Caco-2 (cell line): ENCODE results near the gene PDE11A. TPM values are rescaled to one million over a fixed set of nuclear protein-coding genes. Genes with fewer than 3 reads are reported as not detected.

Source experiments
- BruUV-seq: library from RNA; stranded (reverse); fragments of 400-500 nt; replicated peaks from 2 replicates; lab custom pipeline; 2021; lab: Mats Ljungman, UMichigan
- CTCF ChIA-PET: fragments of 300-600 bp; sonication (Branson Sonifier 250); formaldehyde crosslinking; loops from one replicate; lab custom pipeline; 2022; ENCODE audit warnings: antibody characterized with exemption; lab: Charles Lee
- POLR2A ChIA-PET: fragments of 300-600 bp; sonication (Branson Sonifier 250); formaldehyde crosslinking; loops from one replicate; lab custom pipeline; 2022; ENCODE audit warnings: antibody characterized with exemption; lab: Charles Lee
- DNase-seq, 2 experiments: peaks; one replicate each; pipeline versions ENCODE4 v3.0.0 to v3.0.0-alpha.2; 2020 to 2022
- H3K27me3 ChIP-seq: replicated peaks from 2 replicates; pipeline ENCODE4 v1.6.0; 2011; ENCODE audit warnings: low read length; ENCODE audit not compliant: control insufficient read depth, insufficient read depth
- H3K36me3 ChIP-seq: 2 replicates; pipeline ENCODE4 v1.5.1; 2011; ENCODE audit warnings: low read length; ENCODE audit not compliant: control insufficient read depth, insufficient read depth
- H3K4me1 ChIP-seq: fragments of 250-450 bp; sonication (Bioruptor Pico); 2 replicates; pipeline ENCODE4 v1.5.1; 2020; ENCODE audit warnings: mild to moderate bottlenecking
- H3K4me3 ChIP-seq: 2 replicates; pipeline ENCODE4 v1.5.1; 2011; ENCODE audit warnings: low read depth, mild to moderate bottlenecking, control low read depth, low read length
- H3K9me3 ChIP-seq: fragments of 250-450 bp; sonication (Bioruptor Pico); 2 replicates; pipeline ENCODE4 v1.5.1; 2020; ENCODE audit warnings: mild to moderate bottlenecking, moderate library complexity
- H3K27ac Mint-ChIP-seq: one replicate; pipeline ENCODE4 v1.8.0; 2022; ENCODE audit warnings: mixed read lengths; ENCODE audit not compliant: unreplicated experiment
- H3K27me3 Mint-ChIP-seq: one replicate; pipeline ENCODE4 v1.8.0; 2022; ENCODE audit warnings: mixed read lengths; ENCODE audit not compliant: insufficient read depth, unreplicated experiment
- H3K36me3 Mint-ChIP-seq: one replicate; pipeline ENCODE4 v1.8.0; 2022; ENCODE audit warnings: mild to moderate bottlenecking, mixed read lengths; ENCODE audit not compliant: insufficient read depth, unreplicated experiment
- H3K4me1 Mint-ChIP-seq: one replicate; pipeline ENCODE4 v1.8.0; 2022; ENCODE audit warnings: low read depth, mixed read lengths; ENCODE audit not compliant: unreplicated experiment
- H3K4me3 Mint-ChIP-seq: one replicate; pipeline ENCODE4 v1.8.0; 2022; ENCODE audit warnings: mild to moderate bottlenecking, moderate library complexity, mixed read lengths; ENCODE audit not compliant: unreplicated experiment
- H3K9me3 Mint-ChIP-seq: one replicate; pipeline ENCODE4 v1.8.0; 2022; ENCODE audit warnings: mixed read lengths; ENCODE audit not compliant: unreplicated experiment
- intact Hi-C: fragments of 100-400 bp; cut with micrococcal nuclease; formaldehyde crosslinking; loops from one replicate; pipeline ENCODE4 v1.10.0; 2022; ENCODE audit not compliant: unreplicated experiment
- total RNA-seq: library from RNA; stranded (reverse); gene quantifications from 2 replicates; pipeline ENCODE4 v1.2.3, GENCODE V29; 2022
- TF ChIP-seq, protein P1 (sequence below), 2 experiments: fragments of 200-600 bp in 1 of 2; IDR thresholded peaks; 1 replicate in 1 of 2; 2 replicates in 1 of 2; pipeline versions ENCODE4 v1.5.1 to v1.8.0; 2011 to 2022; ENCODE audit warnings: antibody characterized with exemption in 1 of 2, control low read depth in 1 of 2, inconsistent platforms in 1 of 2, low read depth in 1 of 2, low read length in 1 of 2, mild to moderate bottlenecking in 1 of 2, moderate library complexity in 1 of 2; ENCODE audit not compliant: insufficient read depth in 1 of 2, severe bottlenecking in 1 of 2, unreplicated experiment in 1 of 2

PDE11A gene
- total RNA-seq, 1 experiment from 2014 or later, result 0.25 TPM

DNA sequence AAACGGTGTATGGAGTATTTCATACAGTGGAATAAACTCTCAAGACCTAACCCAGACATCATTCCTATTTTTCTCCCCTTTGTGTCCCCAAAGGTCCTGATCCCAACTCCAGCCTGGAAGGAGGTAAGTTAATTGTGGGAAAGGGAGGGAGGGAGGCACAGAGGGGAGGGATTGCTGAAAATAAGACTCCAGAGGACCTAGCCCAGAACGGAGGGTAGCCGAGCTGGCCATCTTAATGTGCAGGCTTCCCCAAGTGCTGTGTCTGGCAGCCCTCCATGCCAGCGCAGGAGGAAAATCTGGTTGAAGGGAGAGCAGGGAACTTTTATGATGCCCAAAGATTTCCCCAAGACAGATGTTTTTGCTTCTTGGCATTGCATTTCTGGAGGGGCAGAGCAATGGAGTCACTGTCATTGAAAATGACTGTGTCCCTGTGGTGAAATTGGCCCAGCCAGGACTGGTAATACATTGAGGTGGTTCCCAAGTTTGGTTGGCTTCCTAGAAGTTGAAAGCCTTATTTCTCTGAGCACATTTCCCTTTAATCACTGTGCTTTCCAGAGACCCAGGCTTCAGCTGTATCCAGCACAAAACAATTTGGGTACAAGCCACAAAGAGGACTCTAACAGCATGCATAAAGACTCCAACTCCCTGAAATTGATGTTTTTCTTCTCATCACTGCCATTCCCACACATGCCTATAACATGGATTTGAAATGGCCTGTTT lies 477.3 kb downstream of the PDE11A start:
- Histone ChIP-seq H3K27me3 (no peaks in the 10 kb centered on the region), H3K4me3 (no peak overlapping the region), H3K36me3 (no peaks in the 10 kb centered on the region; the same call in none of the 2 replicates), H3K4me1 (peaks cover 20% of the 10 kb centered on the region), H3K9me3 (peaks cover 13% of the 10 kb centered on the region)
- peaks cover 18% of the 10 kb centered on the region for H3K4me1 Mint-ChIP-seq
- intact Hi-C loops, result no loop called here
- ChIA-PET POLR2A (no interaction called here), CTCF (no interaction called here)
- DNase-seq, result no peak
- H3K27ac Mint-ChIP-seq, result no peak overlapping the region
- BruUV-seq, result no TSS peak
- peaks cover 8% of the 10 kb centered on the region for H3K9me3 Mint-ChIP-seq
- H3K36me3 Mint-ChIP-seq, result no peaks in the 10 kb centered on the region
- H3K4me3 Mint-ChIP-seq, result no peak overlapping the region
- H3K27me3 Mint-ChIP-seq, result no peaks in the 10 kb centered on the region
- TF ChIP-seq, protein P1, sequence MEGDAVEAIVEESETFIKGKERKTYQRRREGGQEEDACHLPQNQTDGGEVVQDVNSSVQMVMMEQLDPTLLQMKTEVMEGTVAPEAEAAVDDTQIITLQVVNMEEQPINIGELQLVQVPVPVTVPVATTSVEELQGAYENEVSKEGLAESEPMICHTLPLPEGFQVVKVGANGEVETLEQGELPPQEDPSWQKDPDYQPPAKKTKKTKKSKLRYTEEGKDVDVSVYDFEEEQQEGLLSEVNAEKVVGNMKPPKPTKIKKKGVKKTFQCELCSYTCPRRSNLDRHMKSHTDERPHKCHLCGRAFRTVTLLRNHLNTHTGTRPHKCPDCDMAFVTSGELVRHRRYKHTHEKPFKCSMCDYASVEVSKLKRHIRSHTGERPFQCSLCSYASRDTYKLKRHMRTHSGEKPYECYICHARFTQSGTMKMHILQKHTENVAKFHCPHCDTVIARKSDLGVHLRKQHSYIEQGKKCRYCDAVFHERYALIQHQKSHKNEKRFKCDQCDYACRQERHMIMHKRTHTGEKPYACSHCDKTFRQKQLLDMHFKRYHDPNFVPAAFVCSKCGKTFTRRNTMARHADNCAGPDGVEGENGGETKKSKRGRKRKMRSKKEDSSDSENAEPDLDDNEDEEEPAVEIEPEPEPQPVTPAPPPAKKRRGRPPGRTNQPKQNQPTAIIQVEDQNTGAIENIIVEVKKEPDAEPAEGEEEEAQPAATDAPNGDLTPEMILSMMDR (IDR thresholded peaks at IDR 0.05; ENCODE audit: insufficient read depth in 1 of 2, low read depth in 1 of 2, low read length in 1 of 2, severe bottlenecking in 1 of 2, unreplicated experiment in 1 of 2), result no peak

DNA sequence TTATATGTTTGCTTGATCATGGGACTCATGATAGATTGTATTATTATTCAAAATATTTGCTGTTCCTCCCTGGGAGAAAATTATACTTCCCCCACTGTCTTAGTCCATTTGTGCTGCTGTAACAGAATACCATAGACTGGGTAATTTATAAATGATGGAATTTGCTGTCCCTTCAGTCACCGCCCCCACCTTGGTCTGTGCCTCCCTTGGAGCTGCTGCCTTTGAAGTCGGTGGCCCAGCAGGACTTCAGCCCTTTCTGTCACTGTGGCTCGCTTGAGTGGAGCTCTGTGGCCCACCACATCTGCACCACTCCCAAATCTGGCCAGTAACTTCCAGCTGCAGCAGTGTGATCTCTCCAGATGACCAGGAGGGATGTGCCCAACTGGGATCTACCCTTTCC lies 479.2 kb downstream of the PDE11A start:
- Histone ChIP-seq H3K4me3 (no peak overlapping the region), H3K9me3 (no peaks in the 10 kb centered on the region), H3K36me3 (no peaks in the 10 kb centered on the region), H3K27me3 (no peaks in the 10 kb centered on the region), H3K4me1 (peaks cover 7% of the 10 kb centered on the region; the same call in 1 of the 2 replicates)
- Mint-ChIP-seq H3K27ac (no peak overlapping the region), H3K9me3 (no peaks in the 10 kb centered on the region), H3K36me3 (no peaks in the 10 kb centered on the region), H3K4me1 (peaks cover 11% of the 10 kb centered on the region), H3K4me3 (no peak overlapping the region), H3K27me3 (no peaks in the 10 kb centered on the region)
- ChIA-PET POLR2A (no interaction called here), CTCF (no interaction called here)
- TF ChIP-seq, protein P1 (IDR thresholded peaks at IDR 0.05; ENCODE audit: insufficient read depth in 1 of 2, low read depth in 1 of 2, low read length in 1 of 2, severe bottlenecking in 1 of 2, unreplicated experiment in 1 of 2), result no peak
- no TSS peak for BruUV-seq
- intact Hi-C loops, result no loop called here
- no peak for DNase-seq

DNA sequence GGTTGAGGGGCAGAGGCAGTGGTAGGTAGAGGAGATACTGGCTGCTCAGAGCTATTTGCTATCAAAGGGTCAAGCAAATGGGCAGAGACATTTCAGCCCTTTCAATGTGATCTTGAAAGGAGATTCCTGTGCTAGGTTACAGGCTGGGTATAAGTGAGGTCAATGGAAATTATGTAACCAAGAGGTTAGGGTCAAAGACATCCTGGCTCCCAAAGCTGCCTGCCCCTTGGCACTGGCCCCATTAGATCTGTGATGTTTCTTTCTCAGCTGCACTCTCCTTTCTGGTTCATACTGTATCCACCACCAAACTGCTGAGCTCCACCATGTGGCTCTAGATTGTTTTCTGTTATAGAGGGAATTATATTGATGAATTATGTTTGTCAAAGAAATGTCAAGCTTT lies 479.6 kb downstream of the PDE11A start:
- H3K36me3 Mint-ChIP-seq, result no peaks in the 10 kb centered on the region
- Histone ChIP-seq H3K4me1 (peaks cover 7% of the 10 kb centered on the region; the same call in 1 of the 2 replicates), H3K36me3 (no peaks in the 10 kb centered on the region), H3K4me3 (no peak overlapping the region), H3K9me3 (no peaks in the 10 kb centered on the region), H3K27me3 (no peaks in the 10 kb centered on the region)
- ChIA-PET CTCF (interaction anchor here (1.5 kb wide), 1 partner anchor 12 kb away, joined by 3 read pairs; no protein-coding TSS in a partner anchor), POLR2A (no interaction called here)
- intact Hi-C loops, result no loop called here
- no peak overlapping the region for H3K4me3 Mint-ChIP-seq
- peaks cover 11% of the 10 kb centered on the region for H3K4me1 Mint-ChIP-seq
- DNase-seq, result no peak
- no peak overlapping the region for H3K27ac Mint-ChIP-seq
- no peaks in the 10 kb centered on the region for H3K27me3 Mint-ChIP-seq
- TF ChIP-seq, protein P1 (IDR thresholded peaks at IDR 0.05; ENCODE audit: insufficient read depth in 1 of 2, low read depth in 1 of 2, low read length in 1 of 2, severe bottlenecking in 1 of 2, unreplicated experiment in 1 of 2), result no peak
- no TSS peak for BruUV-seq
- H3K9me3 Mint-ChIP-seq, result no peaks in the 10 kb centered on the region
